ENCODE results near the gene RERE. TPM values are rescaled to one million over a fixed set of nuclear protein-coding genes. Genes with fewer than 3 reads are reported as not detected.

Gene RERE
- total RNA-seq, 1 donor: 27.0 TPM

GRCh38 chr1:8355439-8356255 lies 461.8 kb downstream of the RERE start:
- no peak for TF ChIP-seq CTCF (IDR thresholded peaks at IDR 0.05; ENCODE audit: insufficient read depth, low read length)
- no peak for DNase-seq (ENCODE audit: low read depth)
- H3K4me3 ChIP-seq (ENCODE audit: low read depth, low read length): no peak overlapping the region

- H3K4me3 ChIP-seq (ENCODE audit: low read depth, low read length): no peak overlapping the region
- no peak for TF ChIP-seq CTCF (IDR thresholded peaks at IDR 0.05; ENCODE audit: insufficient read depth, low read length)
- DNase-seq (ENCODE audit: low read depth): no peak
These were observed 463.4 kb downstream of the RERE start for GRCh38 chr1:8354038-8354437.

- no peak overlapping the region for H3K4me3 ChIP-seq (ENCODE audit: low read depth, low read length)
- no peak for DNase-seq (ENCODE audit: low read depth)
- TF ChIP-seq CTCF (IDR thresholded peaks at IDR 0.05; ENCODE audit: insufficient read depth, low read length): no peak
These were observed 464.3 kb downstream of the RERE start for GRCh38 chr1:8352886-8353785.

- no peak for DNase-seq (ENCODE audit: low read depth)
- no peak overlapping the region for H3K4me3 ChIP-seq (ENCODE audit: low read depth, low read length)
- TF ChIP-seq CTCF (IDR thresholded peaks at IDR 0.05; ENCODE audit: insufficient read depth, low read length): no peak
These were observed 465.0 kb downstream of the RERE start for GRCh38 chr1:8352471-8352845.

GRCh38 chr1:8351693-8352470 lies 465.6 kb downstream of the RERE start:
- no peak overlapping the region for H3K4me3 ChIP-seq (ENCODE audit: low read depth, low read length)
- no peak for DNase-seq (ENCODE audit: low read depth)
- peak; percentile 67 for TF ChIP-seq CTCF (IDR thresholded peaks at IDR 0.05; ENCODE audit: insufficient read depth, low read length)

- no peak for TF ChIP-seq CTCF (IDR thresholded peaks at IDR 0.05; ENCODE audit: insufficient read depth, low read length)
- no peak for DNase-seq (ENCODE audit: low read depth)
- no peak overlapping the region for H3K4me3 ChIP-seq (ENCODE audit: low read depth, low read length)
These were observed 466.3 kb downstream of the RERE start for GRCh38 chr1:8350914-8351684.

Measured in fibroblast of the aortic adventitia (primary cell).